H9 (cell line): ENCODE measurements around the gene GPLD1. TPM values are rescaled to one million over a fixed set of nuclear protein-coding genes. Genes with fewer than 3 reads are reported as not detected.

Experiments used
- DNase-seq: peaks from one replicate; pipeline ENCODE4 v3.0.0-alpha.2; 2017
- H2AFZ ChIP-seq: one replicate; pipeline ENCODE4 v1.6.1; 2013; ENCODE audit warnings: mild to moderate bottlenecking, low read length, control low read depth, moderate library complexity
- H2AK5ac ChIP-seq: 2 replicates; pipeline ENCODE4 v1.6.1; 2013; ENCODE audit warnings: low read length, control low read depth, mixed read lengths; ENCODE audit not compliant: insufficient read length
- H2BK120ac ChIP-seq: one replicate; pipeline ENCODE4 v1.6.1; 2013; ENCODE audit warnings: low read depth, mild to moderate bottlenecking, low read length, control low read depth, inconsistent platforms; ENCODE audit not compliant: poor library complexity, severe bottlenecking
- H2BK12ac ChIP-seq: 2 replicates; pipeline ENCODE4 v1.6.1; 2013; ENCODE audit warnings: low read length, control low read depth, mixed read lengths, low read depth; ENCODE audit not compliant: insufficient read length
- H2BK15ac ChIP-seq: 2 replicates; pipeline ENCODE4 v1.6.1; 2013; ENCODE audit warnings: low read depth, low read length, control low read depth
- H2BK20ac ChIP-seq: one replicate; pipeline ENCODE4 v1.6.1; 2013; ENCODE audit warnings: low read depth, mild to moderate bottlenecking, low read length, control low read depth, inconsistent platforms; ENCODE audit not compliant: poor library complexity, severe bottlenecking
- H2BK5ac ChIP-seq: 2 replicates; pipeline ENCODE4 v1.6.1; 2013; ENCODE audit warnings: low read length, control low read depth, mixed read lengths; ENCODE audit not compliant: insufficient read length
- H3K14ac ChIP-seq: 2 replicates; pipeline ENCODE4 v1.6.1; 2013; ENCODE audit warnings: low read length, control low read depth; ENCODE audit not compliant: insufficient read depth
- H3K18ac ChIP-seq: 2 replicates; pipeline ENCODE4 v1.6.1; 2013; ENCODE audit warnings: low read depth, mild to moderate bottlenecking, mixed read lengths, low read length, control low read depth; ENCODE audit not compliant: insufficient read length
- H3K23ac ChIP-seq: 2 replicates; pipeline ENCODE4 v1.6.1; 2013; ENCODE audit warnings: low read length, control low read depth, mixed read lengths, low read depth; ENCODE audit not compliant: insufficient read length
- H3K23me2 ChIP-seq: 2 replicates; pipeline ENCODE4 v1.6.1; 2013; ENCODE audit warnings: low read depth, mild to moderate bottlenecking, mixed read lengths, low read length, control low read depth; ENCODE audit not compliant: insufficient read length, poor library complexity, severe bottlenecking
- H3K27ac ChIP-seq: 2 replicates; pipeline ENCODE4 v1.5.1; 2013; ENCODE audit warnings: low read length, control low read depth, mixed read lengths, low read depth; ENCODE audit not compliant: insufficient read length
- H3K27me3 ChIP-seq: 2 replicates; pipeline ENCODE4 v1.6.1; 2013; ENCODE audit warnings: low read length, control low read depth, inconsistent platforms; ENCODE audit not compliant: insufficient read depth
- H3K4ac ChIP-seq: 2 replicates; pipeline ENCODE4 v1.6.1; 2013; ENCODE audit warnings: low read depth, mild to moderate bottlenecking, control low read depth, inconsistent platforms, low read length, moderate library complexity
- H3K4me1 ChIP-seq: 2 replicates; pipeline ENCODE4 v1.6.1; 2013; ENCODE audit warnings: low read length, control low read depth, inconsistent platforms; ENCODE audit not compliant: insufficient read depth
- H3K4me2 ChIP-seq: 2 replicates; pipeline ENCODE4 v1.6.1; 2013; ENCODE audit warnings: low read length, control low read depth, mixed read lengths; ENCODE audit not compliant: insufficient read length, insufficient read depth
- H3K56ac ChIP-seq: 2 replicates; pipeline ENCODE4 v1.6.1; 2013; ENCODE audit warnings: low read depth, mild to moderate bottlenecking, mixed read lengths, low read length, control low read depth; ENCODE audit not compliant: insufficient read length
- H3K79me1 ChIP-seq: 2 replicates; pipeline ENCODE4 v1.6.1; 2013; ENCODE audit warnings: low read depth, mild to moderate bottlenecking, moderate library complexity, low read length, control low read depth, inconsistent platforms; ENCODE audit not compliant: insufficient read depth, poor library complexity, severe bottlenecking
- H3K79me2 ChIP-seq: 2 replicates; pipeline ENCODE4 v1.6.1; 2013; ENCODE audit warnings: low read length, control low read depth, inconsistent platforms; ENCODE audit not compliant: insufficient read depth
- H3K9ac ChIP-seq: 2 replicates; pipeline ENCODE4 v1.6.1; 2013; ENCODE audit warnings: low read length, control low read depth, mixed read lengths; ENCODE audit not compliant: insufficient read length; ENCODE audit errors: extremely low read depth
- H3K9me3 ChIP-seq: one replicate; pipeline ENCODE4 v1.6.1; 2013; ENCODE audit warnings: low read depth, low read length, inconsistent platforms; ENCODE audit not compliant: control insufficient read depth
- H3T11ph ChIP-seq: one replicate; pipeline ENCODE4 v1.6.1; 2013; ENCODE audit warnings: mild to moderate bottlenecking, low read length, control low read depth, inconsistent platforms
- H4K20me1 ChIP-seq: one replicate; pipeline ENCODE4 v1.6.1; 2013; ENCODE audit not compliant: control insufficient read depth, insufficient read length, insufficient read depth
- H4K5ac ChIP-seq: 2 replicates; pipeline ENCODE4 v1.6.1; 2013; ENCODE audit warnings: low read depth, mild to moderate bottlenecking, mixed read lengths, low read length, control low read depth; ENCODE audit not compliant: insufficient read length
- H4K8ac ChIP-seq: replicated peaks from 2 replicates; pipeline ENCODE4 v1.6.1; 2013; ENCODE audit warnings: low read length, control low read depth, mixed read lengths, low read depth; ENCODE audit not compliant: insufficient read length
- H4K91ac ChIP-seq: 2 replicates; pipeline ENCODE4 v1.6.1; 2013; ENCODE audit warnings: low read depth, mild to moderate bottlenecking, moderate library complexity, mixed read lengths, low read length, control low read depth; ENCODE audit not compliant: insufficient read length
- H3K27ac Mint-ChIP-seq, 3 experiments: 2 replicates in 2 of 3; 3 replicates in 1 of 3; pipeline ENCODE4 v1.8.0; 2020 to 2021; ENCODE audit warnings: mixed read lengths in 3 of 3, mild to moderate bottlenecking in 1 of 3, moderate library complexity in 1 of 3
- H3K27me3 Mint-ChIP-seq: 2 replicates; pipeline ENCODE4 v1.8.0; 2021; ENCODE audit warnings: low read depth, mild to moderate bottlenecking, moderate library complexity, mixed read lengths
- H3K36me3 Mint-ChIP-seq, 3 experiments: 2 replicates in 2 of 3; 3 replicates in 1 of 3; pipeline ENCODE4 v1.8.0; 2020 to 2021; ENCODE audit warnings: low read depth in 3 of 3, mixed read lengths in 3 of 3; ENCODE audit not compliant: insufficient read depth in 1 of 3
- H3K4me1 Mint-ChIP-seq, 2 experiments: 2 replicates each; pipeline ENCODE4 v1.8.0; 2020; ENCODE audit warnings: mixed read lengths in 2 of 2
- H3K4me3 Mint-ChIP-seq, 2 experiments: 2 replicates in 1 of 2; 3 replicates in 1 of 2; pipeline ENCODE4 v1.8.0; 2020 to 2021; ENCODE audit warnings: mild to moderate bottlenecking in 2 of 2, mixed read lengths in 2 of 2, moderate library complexity in 1 of 2
- H3K9me3 Mint-ChIP-seq, 2 experiments: 2 replicates in 1 of 2; 3 replicates in 1 of 2; pipeline ENCODE4 v1.8.0; 2020; ENCODE audit warnings: mild to moderate bottlenecking in 2 of 2, mixed read lengths in 2 of 2, moderate library complexity in 1 of 2
- WGBS: extraction: QIAGEN DNeasy Blood & Tissue Kit; methylation state at CpG from one replicate; pipeline ENCODE4 v1.1.7; 2013; ENCODE audit warnings: missing lambda C conversion rate, low lambda C conversion rate, mixed read lengths; ENCODE audit not compliant: insufficient read length; ENCODE audit errors: extremely low coverage; 5-methylcytosine and 5-hydroxymethylcytosine counted together
- total RNA-seq: library from RNA; stranded (reverse); gene quantifications from 2 replicates; pipeline ENCODE4 v1.2.1, GENCODE V29; 2021
- TF ChIP-seq, protein P1 (sequence below): fragments of 200-600 bp; sonication (generic); conservative IDR thresholded peaks from 3 replicates; pipeline ENCODE4 v1.8.0; 2021; ENCODE audit warnings: antibody characterized with exemption, mild to moderate bottlenecking

The GPLD1 gene
- total RNA-seq, 1 experiment from 2014 or later: 8.0 TPM

GRCh38 chr6:24412294-24412693 lies 77.1 kb downstream of the GPLD1 start:
- Histone ChIP-seq H4K91ac (no peak overlapping the region), H3K79me1 (peaks cover 4% of the 10 kb centered on the region), H3K23ac (no peak overlapping the region), H2BK120ac (no peak overlapping the region), H3K56ac (no peak overlapping the region), H2BK20ac (no peak overlapping the region), H4K5ac (no peak overlapping the region), H4K20me1 (no peaks in the 10 kb centered on the region), H3K9ac (no peak overlapping the region), H3K79me2 (peaks cover 5% of the 10 kb centered on the region; the same call in 1 of the 2 replicates), H3K14ac (no peak overlapping the region), H4K8ac (no peak overlapping the region), H2AFZ (no peak overlapping the region), H3K4ac (no peak overlapping the region), H2BK15ac (no peak overlapping the region), H3T11ph (no peak overlapping the region), H2AK5ac (no peak overlapping the region), H3K23me2 (no peaks in the 10 kb centered on the region), H3K4me1 (no peaks in the 10 kb centered on the region; the same call in 1 of the 2 replicates), H2BK5ac (no peak overlapping the region), H3K27ac (no peak overlapping the region), H2BK12ac (no peak overlapping the region), H3K4me2 (no peak overlapping the region), H3K9me3 (no peaks in the 10 kb centered on the region), H3K18ac (no peak overlapping the region), H3K27me3 (no peaks in the 10 kb centered on the region)
- DNase-seq: no peak
- H3K9me3 Mint-ChIP-seq: no peaks in the 10 kb centered on the region
- H3K4me3 Mint-ChIP-seq: no peak overlapping the region
- TF ChIP-seq, protein P1, sequence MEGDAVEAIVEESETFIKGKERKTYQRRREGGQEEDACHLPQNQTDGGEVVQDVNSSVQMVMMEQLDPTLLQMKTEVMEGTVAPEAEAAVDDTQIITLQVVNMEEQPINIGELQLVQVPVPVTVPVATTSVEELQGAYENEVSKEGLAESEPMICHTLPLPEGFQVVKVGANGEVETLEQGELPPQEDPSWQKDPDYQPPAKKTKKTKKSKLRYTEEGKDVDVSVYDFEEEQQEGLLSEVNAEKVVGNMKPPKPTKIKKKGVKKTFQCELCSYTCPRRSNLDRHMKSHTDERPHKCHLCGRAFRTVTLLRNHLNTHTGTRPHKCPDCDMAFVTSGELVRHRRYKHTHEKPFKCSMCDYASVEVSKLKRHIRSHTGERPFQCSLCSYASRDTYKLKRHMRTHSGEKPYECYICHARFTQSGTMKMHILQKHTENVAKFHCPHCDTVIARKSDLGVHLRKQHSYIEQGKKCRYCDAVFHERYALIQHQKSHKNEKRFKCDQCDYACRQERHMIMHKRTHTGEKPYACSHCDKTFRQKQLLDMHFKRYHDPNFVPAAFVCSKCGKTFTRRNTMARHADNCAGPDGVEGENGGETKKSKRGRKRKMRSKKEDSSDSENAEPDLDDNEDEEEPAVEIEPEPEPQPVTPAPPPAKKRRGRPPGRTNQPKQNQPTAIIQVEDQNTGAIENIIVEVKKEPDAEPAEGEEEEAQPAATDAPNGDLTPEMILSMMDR: no peak
- no peak overlapping the region for H3K27ac Mint-ChIP-seq
- peaks cover 27 to 82% (median 62%) of the 10 kb centered on the region in 3 experiments; a peak in 6 of 7 replicates for H3K36me3 Mint-ChIP-seq
- H3K27me3 Mint-ChIP-seq: no peaks in the 10 kb centered on the region
- H3K4me1 Mint-ChIP-seq: peaks cover 0 to 9% of the 10 kb centered on the region in 2 experiments; a peak in 2 of 4 replicates
- WGBS: no CpG with 5 or more reads among the region's 4 CpGs
